Panc1 (cell line): ENCODE results near the gene PRRT4. TPM values are rescaled to one million over a fixed set of nuclear protein-coding genes. Genes with fewer than 3 reads are reported as not detected.

ENCODE experiments used
- ATAC-seq: fragments of 200-7000 bp; cut with Tn5 transposase; 2 replicates; pipeline ENCODE4 v1.9.1; 2020; ENCODE audit warnings: mild to moderate bottlenecking, moderate library complexity
- BruUV-seq: library from RNA; stranded (reverse); fragments of 400-500 nt; replicated peaks from 2 replicates; lab custom pipeline; 2021; lab: Mats Ljungman, UMichigan
- CTCF ChIA-PET: fragments of 300-600 bp; sonication (Branson Sonifier 250); formaldehyde crosslinking; loops from one replicate; lab custom pipeline; 2022; ENCODE audit warnings: antibody characterized with exemption; lab: Charles Lee
- POLR2A ChIA-PET: fragments of 300-600 bp; sonication (Branson Sonifier 250); formaldehyde crosslinking; loops from one replicate; lab custom pipeline; 2022; ENCODE audit warnings: antibody characterized with exemption; lab: Charles Lee
- DNase-seq: peaks from one replicate; pipeline ENCODE4 v3.0.0-alpha.2; 2010; ENCODE audit warnings: low read depth, low spot score
- H3K27ac ChIP-seq: 2 replicates; pipeline ENCODE4 v1.5.1; 2011; ENCODE audit warnings: mild to moderate bottlenecking, low read length, inconsistent platforms
- H3K27me3 ChIP-seq: fragments of 200-500 bp; sonication (Bioruptor generic); 2 replicates; pipeline ENCODE4 v1.6.0; 2014; ENCODE audit warnings: low read length, inconsistent platforms; ENCODE audit not compliant: control insufficient read depth, insufficient read depth
- H3K36me3 ChIP-seq: fragments of 200-500 bp; sonication (Bioruptor generic); 2 replicates; pipeline ENCODE4 v1.5.1; 2014; ENCODE audit warnings: inconsistent platforms, mild to moderate bottlenecking, low read length, moderate library complexity; ENCODE audit not compliant: control insufficient read depth, insufficient read depth
- H3K4me1 ChIP-seq: 2 replicates; pipeline ENCODE4 v1.5.1; 2011; ENCODE audit warnings: inconsistent platforms, mild to moderate bottlenecking, low read length, moderate library complexity; ENCODE audit not compliant: control insufficient read depth, insufficient read depth
- H3K4me3 ChIP-seq, 2 experiments: 2 replicates each; pipeline ENCODE4 v1.5.1; 2011 to 2012; ENCODE audit warnings: low read depth in 2 of 2, low read length in 2 of 2, mild to moderate bottlenecking in 2 of 2, inconsistent platforms in 1 of 2, moderate library complexity in 1 of 2
- H3K9me3 ChIP-seq: fragments of 200-500 bp; sonication (Bioruptor generic); 2 replicates; pipeline ENCODE4 v1.5.1; 2014; ENCODE audit warnings: low read depth, mild to moderate bottlenecking, inconsistent platforms, low read length, moderate library complexity; ENCODE audit not compliant: control insufficient read depth, insufficient read depth
- POLR2AphosphoS5 ChIP-seq: IDR thresholded peaks from 2 replicates; pipeline ENCODE4 v1.6.1; 2012; ENCODE audit warnings: mild to moderate bottlenecking, low read depth, low read length, moderate library complexity
- SIN3A ChIP-seq: IDR thresholded peaks from 2 replicates; pipeline ENCODE4 v1.6.1; 2012; ENCODE audit warnings: low read depth, mild to moderate bottlenecking, low read length, moderate library complexity, borderline replicate concordance; ENCODE audit not compliant: insufficient read depth
- TCF7L2 ChIP-seq: IDR thresholded peaks from 2 replicates; pipeline ENCODE4 v1.6.1; 2011; ENCODE audit warnings: mild to moderate bottlenecking, low read depth, low read length, inconsistent platforms
- in situ Hi-C: cut with HindIII; loops from 2 replicates; pipeline ENCODE4 v1.10.0; 2016; ENCODE audit warnings: low sequenced_read_pairs, low pct_unique_long_range_greater_than_20kb
- intact Hi-C: fragments of 100-400 bp; cut with micrococcal nuclease; formaldehyde crosslinking; loops from one replicate; pipeline ENCODE4 v1.10.0; 2022; ENCODE audit not compliant: unreplicated experiment
- total RNA-seq: library from RNA; stranded (reverse); gene quantifications from one replicate; pipeline ENCODE4 v1.2.1, GENCODE V29; 2021; ENCODE audit not compliant: unreplicated experiment
- TF ChIP-seq, protein P1 (sequence below): fragments of 450-650 bp; IDR thresholded peaks from 2 replicates; pipeline ENCODE4 v1.5.1; 2017; ENCODE audit warnings: mild to moderate bottlenecking
- TF ChIP-seq, protein P2 (sequence below), 2 experiments: IDR thresholded peaks; 2 replicates each; pipeline ENCODE4 v1.6.1; 2011 to 2012; ENCODE audit warnings: low read depth in 2 of 2, control low read depth in 1 of 2, low read length in 1 of 2, mild to moderate bottlenecking in 1 of 2, moderate library complexity in 1 of 2; ENCODE audit not compliant: insufficient read depth in 1 of 2

The PRRT4 gene
- total RNA-seq, 1 experiment from 2014 or later = 0.77 TPM

DNA sequence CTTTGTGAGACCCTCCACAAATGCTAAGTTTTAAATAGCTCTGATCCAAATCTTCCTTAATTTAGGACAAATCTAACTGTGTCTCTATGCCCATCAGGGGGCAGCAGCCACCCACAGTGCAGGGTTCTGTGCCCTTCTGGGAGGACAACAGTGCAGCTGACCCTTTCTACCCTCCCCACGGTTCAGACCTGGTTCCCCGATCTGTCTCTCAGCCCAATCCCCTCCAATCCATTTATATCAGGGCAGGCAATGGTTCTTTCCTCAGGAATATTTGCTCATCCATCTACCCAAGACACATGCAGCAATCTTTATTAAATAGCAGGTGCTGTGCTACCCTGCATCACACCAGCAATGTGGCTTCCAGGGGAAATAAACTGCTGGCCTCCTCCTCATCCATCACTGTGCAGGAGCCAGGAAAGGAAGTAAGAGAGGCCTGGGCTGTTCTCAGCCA, 13.8 kb downstream of the PRRT4 start:
- TF ChIP-seq, protein P1, sequence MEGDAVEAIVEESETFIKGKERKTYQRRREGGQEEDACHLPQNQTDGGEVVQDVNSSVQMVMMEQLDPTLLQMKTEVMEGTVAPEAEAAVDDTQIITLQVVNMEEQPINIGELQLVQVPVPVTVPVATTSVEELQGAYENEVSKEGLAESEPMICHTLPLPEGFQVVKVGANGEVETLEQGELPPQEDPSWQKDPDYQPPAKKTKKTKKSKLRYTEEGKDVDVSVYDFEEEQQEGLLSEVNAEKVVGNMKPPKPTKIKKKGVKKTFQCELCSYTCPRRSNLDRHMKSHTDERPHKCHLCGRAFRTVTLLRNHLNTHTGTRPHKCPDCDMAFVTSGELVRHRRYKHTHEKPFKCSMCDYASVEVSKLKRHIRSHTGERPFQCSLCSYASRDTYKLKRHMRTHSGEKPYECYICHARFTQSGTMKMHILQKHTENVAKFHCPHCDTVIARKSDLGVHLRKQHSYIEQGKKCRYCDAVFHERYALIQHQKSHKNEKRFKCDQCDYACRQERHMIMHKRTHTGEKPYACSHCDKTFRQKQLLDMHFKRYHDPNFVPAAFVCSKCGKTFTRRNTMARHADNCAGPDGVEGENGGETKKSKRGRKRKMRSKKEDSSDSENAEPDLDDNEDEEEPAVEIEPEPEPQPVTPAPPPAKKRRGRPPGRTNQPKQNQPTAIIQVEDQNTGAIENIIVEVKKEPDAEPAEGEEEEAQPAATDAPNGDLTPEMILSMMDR = peak; percentile 92
- no peak for TF ChIP-seq TCF7L2
- Histone ChIP-seq H3K27me3 (no peaks in the 10 kb centered on the region), H3K9me3 (no peaks in the 10 kb centered on the region), H3K27ac (no peak overlapping the region), H3K36me3 (peaks cover 5% of the 10 kb centered on the region; the same call in 1 of the 2 replicates), H3K4me3 (no peak overlapping the region), H3K4me1 (peaks cover 3% of the 10 kb centered on the region; the same call in 1 of the 2 replicates)
- in situ Hi-C loops = no loop called here
- DNase-seq (no peak), ATAC-seq (peak; percentile 64)
- ChIA-PET CTCF (interaction anchor here (0.6 to 3.6 kb wide), 14 partner anchors 10 to 113 kb away, joined by 3 to 66 read pairs (median 4); no protein-coding TSS in a partner anchor), POLR2A (no interaction called here)
- intact Hi-C loops = loop anchor here (1.0 kb wide), 2 partner anchors 40 to 78 kb away; no protein-coding TSS in a partner anchor
- BruUV-seq = no TSS peak

DNA sequence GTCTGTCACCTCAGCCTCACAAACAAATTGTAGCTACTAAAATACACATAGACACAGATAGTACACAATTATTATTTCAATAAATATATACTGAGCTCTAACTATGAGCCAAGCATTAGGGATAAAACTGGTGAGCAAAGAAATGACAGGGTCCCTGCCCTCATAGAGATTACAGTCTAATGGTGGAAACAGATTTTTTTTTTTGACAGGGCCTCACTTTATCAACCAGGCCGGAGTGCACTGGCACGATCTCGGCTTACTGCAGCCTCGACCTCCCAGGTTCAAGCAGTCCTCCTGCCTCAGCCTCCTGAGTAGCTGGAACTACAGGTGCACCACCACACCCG, 17.1 kb downstream of the PRRT4 start:
- Histone ChIP-seq H3K27ac (peak overlapping the region; percentile 93), H3K9me3 (no peaks in the 10 kb centered on the region), H3K4me3 (no peak overlapping the region), H3K36me3 (peaks cover 6% of the 10 kb centered on the region; the same call in 1 of the 2 replicates), H3K27me3 (no peaks in the 10 kb centered on the region), H3K4me1 (peaks cover 3% of the 10 kb centered on the region)
- intact Hi-C loops = no loop called here
- no TSS peak for BruUV-seq
- CTCF ChIA-PET = interaction anchor here (1.0 to 2.1 kb wide), 2 partner anchors 43 to 82 kb away, joined by 3 to 10 read pairs; no protein-coding TSS in a partner anchor
- POLR2A ChIA-PET = interaction anchor here (0.7 kb wide), 1 partner anchor 486 kb away, joined by 3 read pairs; no protein-coding TSS in a partner anchor
- in situ Hi-C loops = no loop called here
- no peak for DNase-seq
- ATAC-seq = no peak
- TF ChIP-seq TCF7L2 (no peak), SIN3A (no peak), POLR2AphosphoS5 (no peak)
- TF ChIP-seq, protein P1 = no peak
- TF ChIP-seq, protein P2, sequence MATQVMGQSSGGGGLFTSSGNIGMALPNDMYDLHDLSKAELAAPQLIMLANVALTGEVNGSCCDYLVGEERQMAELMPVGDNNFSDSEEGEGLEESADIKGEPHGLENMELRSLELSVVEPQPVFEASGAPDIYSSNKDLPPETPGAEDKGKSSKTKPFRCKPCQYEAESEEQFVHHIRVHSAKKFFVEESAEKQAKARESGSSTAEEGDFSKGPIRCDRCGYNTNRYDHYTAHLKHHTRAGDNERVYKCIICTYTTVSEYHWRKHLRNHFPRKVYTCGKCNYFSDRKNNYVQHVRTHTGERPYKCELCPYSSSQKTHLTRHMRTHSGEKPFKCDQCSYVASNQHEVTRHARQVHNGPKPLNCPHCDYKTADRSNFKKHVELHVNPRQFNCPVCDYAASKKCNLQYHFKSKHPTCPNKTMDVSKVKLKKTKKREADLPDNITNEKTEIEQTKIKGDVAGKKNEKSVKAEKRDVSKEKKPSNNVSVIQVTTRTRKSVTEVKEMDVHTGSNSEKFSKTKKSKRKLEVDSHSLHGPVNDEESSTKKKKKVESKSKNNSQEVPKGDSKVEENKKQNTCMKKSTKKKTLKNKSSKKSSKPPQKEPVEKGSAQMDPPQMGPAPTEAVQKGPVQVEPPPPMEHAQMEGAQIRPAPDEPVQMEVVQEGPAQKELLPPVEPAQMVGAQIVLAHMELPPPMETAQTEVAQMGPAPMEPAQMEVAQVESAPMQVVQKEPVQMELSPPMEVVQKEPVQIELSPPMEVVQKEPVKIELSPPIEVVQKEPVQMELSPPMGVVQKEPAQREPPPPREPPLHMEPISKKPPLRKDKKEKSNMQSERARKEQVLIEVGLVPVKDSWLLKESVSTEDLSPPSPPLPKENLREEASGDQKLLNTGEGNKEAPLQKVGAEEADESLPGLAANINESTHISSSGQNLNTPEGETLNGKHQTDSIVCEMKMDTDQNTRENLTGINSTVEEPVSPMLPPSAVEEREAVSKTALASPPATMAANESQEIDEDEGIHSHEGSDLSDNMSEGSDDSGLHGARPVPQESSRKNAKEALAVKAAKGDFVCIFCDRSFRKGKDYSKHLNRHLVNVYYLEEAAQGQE (IDR thresholded peaks at IDR 0.05; ENCODE audit: insufficient read depth in 1 of 2, low read depth in 2 of 2, low read length in 1 of 2) = no peak
